DOHH2 (cell line): ENCODE measurements around the gene TLR9.

Source experiments
- EZH2phosphoT487 ChIP-seq: fragments of 200-600 bp; sonication (generic); IDR thresholded peaks from 2 replicates; pipeline ENCODE4 v1.6.1; 2017; ENCODE audit warnings: borderline replicate concordance, mild to moderate bottlenecking, antibody characterized with exemption, low read length, moderate library complexity, mixed read lengths
- TF ChIP-seq, protein P1 (sequence below): fragments of 200-600 bp; sonication (generic); IDR thresholded peaks from one replicate; pipeline ENCODE4 v1.5.1; 2014; ENCODE audit warnings: antibody characterized with exemption, mild to moderate bottlenecking, low read depth, low read length; ENCODE audit not compliant: poor library complexity, severe bottlenecking

DNA sequence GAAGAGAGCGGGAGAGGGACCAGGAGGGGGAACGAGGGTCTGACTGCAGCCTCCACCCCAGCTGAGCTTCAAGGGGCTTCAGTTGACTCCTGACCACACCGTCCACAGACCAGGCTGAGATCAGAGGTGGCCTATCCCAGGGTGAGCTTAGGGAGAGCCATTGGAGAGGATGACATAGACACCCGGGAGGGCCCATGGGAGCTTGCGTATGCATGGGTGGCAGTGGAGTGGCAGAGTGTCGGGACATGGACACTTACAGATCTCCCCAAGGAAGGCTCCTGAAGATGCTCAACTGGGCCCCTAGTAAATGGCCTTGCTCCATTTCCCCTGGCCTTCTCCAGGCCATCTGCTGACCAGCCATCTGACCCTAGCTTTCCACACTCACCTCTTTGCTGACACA lies 40.1 kb downstream of the TLR9 start:
- TF ChIP-seq, protein P1, sequence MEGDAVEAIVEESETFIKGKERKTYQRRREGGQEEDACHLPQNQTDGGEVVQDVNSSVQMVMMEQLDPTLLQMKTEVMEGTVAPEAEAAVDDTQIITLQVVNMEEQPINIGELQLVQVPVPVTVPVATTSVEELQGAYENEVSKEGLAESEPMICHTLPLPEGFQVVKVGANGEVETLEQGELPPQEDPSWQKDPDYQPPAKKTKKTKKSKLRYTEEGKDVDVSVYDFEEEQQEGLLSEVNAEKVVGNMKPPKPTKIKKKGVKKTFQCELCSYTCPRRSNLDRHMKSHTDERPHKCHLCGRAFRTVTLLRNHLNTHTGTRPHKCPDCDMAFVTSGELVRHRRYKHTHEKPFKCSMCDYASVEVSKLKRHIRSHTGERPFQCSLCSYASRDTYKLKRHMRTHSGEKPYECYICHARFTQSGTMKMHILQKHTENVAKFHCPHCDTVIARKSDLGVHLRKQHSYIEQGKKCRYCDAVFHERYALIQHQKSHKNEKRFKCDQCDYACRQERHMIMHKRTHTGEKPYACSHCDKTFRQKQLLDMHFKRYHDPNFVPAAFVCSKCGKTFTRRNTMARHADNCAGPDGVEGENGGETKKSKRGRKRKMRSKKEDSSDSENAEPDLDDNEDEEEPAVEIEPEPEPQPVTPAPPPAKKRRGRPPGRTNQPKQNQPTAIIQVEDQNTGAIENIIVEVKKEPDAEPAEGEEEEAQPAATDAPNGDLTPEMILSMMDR, result no peak
- TF ChIP-seq EZH2phosphoT487, result no peak
